IMR-90 (cell line): ENCODE measurements around the gene MEIS3. TPM values are rescaled to one million over a fixed set of nuclear protein-coding genes. Genes with fewer than 3 reads are reported as not detected.

Source experiments
- ATAC-seq: fragments of 200-7000 bp; cut with Tn5 transposase; 2 replicates; pipeline ENCODE4 v1.9.1; 2020; ENCODE audit warnings: low read depth, mild to moderate bottlenecking, moderate library complexity
- BruUV-seq: library from RNA; stranded (reverse); fragments of 400-500 nt; replicated peaks from 2 replicates; lab custom pipeline; 2021; lab: Mats Ljungman, UMichigan
- CTCF ChIA-PET: fragments of 300-600 bp; formaldehyde crosslinking; extraction: SDS; loops from one replicate; lab custom pipeline; 2021; ENCODE audit warnings: antibody characterized with exemption; lab: Yijun Ruan, JAX
- POLR2A ChIA-PET: fragments of 300-600 bp; sonication (Branson Sonifier 250); formaldehyde crosslinking; loops from one replicate; lab custom pipeline; 2022; ENCODE audit warnings: antibody characterized with exemption; ENCODE audit not compliant: unreplicated experiment; lab: Charles Lee
- DNase-seq: peaks from one replicate; pipeline ENCODE4 v3.0.0; 2013
- H2AFZ ChIP-seq: replicated peaks from 2 replicates; pipeline ENCODE3; 2013; ENCODE audit warnings: low read length, mild to moderate bottlenecking; ENCODE audit not compliant: poor library complexity
- H2AK5ac ChIP-seq: 2 replicates; pipeline ENCODE4 v1.6.1; 2013; ENCODE audit warnings: low read depth, low read length, inconsistent platforms
- H2AK9ac ChIP-seq: replicated peaks from 2 replicates; pipeline ENCODE3; 2013; ENCODE audit warnings: mild to moderate bottlenecking, low read depth, low read length, moderate library complexity; ENCODE audit not compliant: poor library complexity
- H2BK120ac ChIP-seq: 2 replicates; pipeline ENCODE4 v1.6.1; 2013; ENCODE audit warnings: low read depth, low read length, inconsistent platforms
- H2BK15ac ChIP-seq: 3 replicates; pipeline ENCODE4 v1.6.1; 2013; ENCODE audit warnings: low read depth, low read length, inconsistent platforms
- H2BK20ac ChIP-seq: 2 replicates; pipeline ENCODE4 v1.6.1; 2013; ENCODE audit warnings: low read depth, mild to moderate bottlenecking, inconsistent platforms, low read length, moderate library complexity
- H2BK5ac ChIP-seq: 2 replicates; pipeline ENCODE4 v1.6.1; 2013; ENCODE audit warnings: mild to moderate bottlenecking, low read depth, low read length, inconsistent platforms; ENCODE audit not compliant: poor library complexity, severe bottlenecking
- H3K14ac ChIP-seq: replicated peaks from 2 replicates; pipeline ENCODE4 v1.6.1; 2013; ENCODE audit warnings: low read depth, low read length, inconsistent platforms
- H3K18ac ChIP-seq: 2 replicates; pipeline ENCODE4 v1.6.1; 2013; ENCODE audit warnings: low read depth, low read length, control low read depth
- H3K23ac ChIP-seq: 2 replicates; pipeline ENCODE4 v1.6.1; 2013; ENCODE audit warnings: low read depth, low read length, inconsistent platforms
- H3K27ac ChIP-seq: 2 replicates; pipeline ENCODE4 v1.5.1; 2013; ENCODE audit warnings: mild to moderate bottlenecking, control low read depth, low read length; ENCODE audit not compliant: insufficient read depth
- H3K27me3 ChIP-seq: 2 replicates; pipeline ENCODE4 v1.6.1; 2013; ENCODE audit warnings: low read length; ENCODE audit not compliant: control insufficient read depth, insufficient read depth
- H3K36me3 ChIP-seq: 2 replicates; pipeline ENCODE4 v1.6.1; 2013; ENCODE audit warnings: low read length, mixed read lengths; ENCODE audit not compliant: control insufficient read depth, insufficient read depth
- H3K4ac ChIP-seq: 2 replicates; pipeline ENCODE4 v1.6.1; 2013; ENCODE audit warnings: low read depth, low read length, inconsistent platforms
- H3K4me1 ChIP-seq: 2 replicates; pipeline ENCODE4 v1.6.1; 2013; ENCODE audit warnings: low read length, mixed read lengths; ENCODE audit not compliant: control insufficient read depth, insufficient read depth
- H3K4me2 ChIP-seq: 2 replicates; pipeline ENCODE4 v1.6.1; 2013; ENCODE audit warnings: low read depth, mild to moderate bottlenecking, control low read depth, low read length, moderate library complexity
- H3K4me3 ChIP-seq: 2 replicates; pipeline ENCODE4 v1.5.1; 2013; ENCODE audit warnings: low read depth, mild to moderate bottlenecking, control low read depth, low read length, moderate library complexity; ENCODE audit not compliant: insufficient read depth
- H3K56ac ChIP-seq: 2 replicates; pipeline ENCODE4 v1.6.1; 2013; ENCODE audit warnings: low read length, inconsistent platforms; ENCODE audit not compliant: insufficient read depth; ENCODE audit errors: extremely low read depth
- H3K79me1 ChIP-seq, 2 experiments: 2 replicates each; pipeline ENCODE4 v1.6.1; 2013; ENCODE audit warnings: low read length in 2 of 2, inconsistent platforms in 1 of 2, low read depth in 1 of 2
- H3K9ac ChIP-seq: 2 replicates; pipeline ENCODE4 v1.6.1; 2013; ENCODE audit warnings: low read depth, low read length, control low read depth
- H3K9me1 ChIP-seq: 2 replicates; pipeline ENCODE4 v1.6.1; 2013; ENCODE audit warnings: low read length, inconsistent platforms; ENCODE audit not compliant: insufficient read depth
- H3K9me3 ChIP-seq: 2 replicates; pipeline ENCODE4 v1.6.1; 2013; ENCODE audit warnings: low read length; ENCODE audit not compliant: control insufficient read depth, insufficient read depth
- H4K20me1 ChIP-seq: 2 replicates; pipeline ENCODE4 v1.6.1; 2013; ENCODE audit warnings: low read length, inconsistent platforms; ENCODE audit not compliant: insufficient read depth
- H4K5ac ChIP-seq: 2 replicates; pipeline ENCODE4 v1.6.1; 2013; ENCODE audit warnings: mild to moderate bottlenecking, low read depth, low read length, control low read depth
- H4K8ac ChIP-seq, 2 experiments: 2 replicates each; pipeline ENCODE4 v1.6.1; 2013; ENCODE audit warnings: low read depth in 2 of 2, low read length in 2 of 2, control low read depth in 1 of 2, inconsistent platforms in 1 of 2
- H4K91ac ChIP-seq: 2 replicates; pipeline ENCODE4 v1.6.1; 2013; ENCODE audit warnings: low read depth, low read length, inconsistent platforms; ENCODE audit not compliant: insufficient read depth
- BHLHE40 ChIP-seq: fragments of 150-350 bp; IDR thresholded peaks from 2 replicates; pipeline ENCODE4 v1.6.1; 2016; ENCODE audit warnings: mild to moderate bottlenecking, low read depth, low read length
- CEBPB ChIP-seq: IDR thresholded peaks from 2 replicates; pipeline ENCODE4 v1.6.1; 2012; ENCODE audit warnings: low read depth, low read length, improper control_type of control experiment
- CHD1 ChIP-seq: IDR thresholded peaks from 2 replicates; pipeline ENCODE4 v1.6.1; 2012; ENCODE audit warnings: low read depth, low read length, improper control_type of control experiment
- FOS ChIP-seq: fragments of 150-350 bp; IDR thresholded peaks from 2 replicates; pipeline ENCODE4 v1.6.1; 2016; ENCODE audit warnings: low read depth, low read length
- MAFK ChIP-seq: IDR thresholded peaks from 2 replicates; pipeline ENCODE4 v1.6.1; 2012; ENCODE audit warnings: low read depth, low read length, improper control_type of control experiment
- MAZ ChIP-seq: IDR thresholded peaks from 2 replicates; pipeline ENCODE4 v1.6.1; 2012; ENCODE audit warnings: low read depth, mild to moderate bottlenecking, low read length, improper control_type of control experiment, moderate library complexity, borderline replicate concordance
- MXI1 ChIP-seq: IDR thresholded peaks from 2 replicates; pipeline ENCODE4 v1.6.1; 2012; ENCODE audit warnings: low read depth, mild to moderate bottlenecking, low read length, moderate library complexity, borderline replicate concordance
- NFE2L2 ChIP-seq: fragments of 150-350 bp; IDR thresholded peaks from 2 replicates; pipeline ENCODE4 v1.6.1; 2016; ENCODE audit warnings: low read depth, mild to moderate bottlenecking, low read length
- POLR2A ChIP-seq: IDR thresholded peaks from 2 replicates; pipeline ENCODE4 v1.6.1; 2012; ENCODE audit warnings: mild to moderate bottlenecking, low read depth, low read length
- RAD21 ChIP-seq: IDR thresholded peaks from 2 replicates; pipeline ENCODE4 v1.6.1; 2012; ENCODE audit warnings: low read length, improper control_type of control experiment
- RCOR1 ChIP-seq: IDR thresholded peaks from 2 replicates; pipeline ENCODE4 v1.6.1; 2012; ENCODE audit warnings: mild to moderate bottlenecking, low read length, improper control_type of control experiment; ENCODE audit not compliant: insufficient replicate concordance
- RFX5 ChIP-seq: IDR thresholded peaks from 2 replicates; pipeline ENCODE4 v1.8.0; 2012; ENCODE audit warnings: low read depth, mild to moderate bottlenecking, low read length, moderate library complexity
- SMC3 ChIP-seq: fragments of 150-350 bp; IDR thresholded peaks from 2 replicates; pipeline ENCODE4 v1.6.1; 2016; ENCODE audit warnings: low read depth, mild to moderate bottlenecking, antibody characterized with exemption, low read length, moderate library complexity
- WGBS, 2 experiments: methylation state at CpG; one replicate each; pipeline versions ENCODE4 v1.1.5 to v1.1.7; 2013; ENCODE audit warnings: missing lambda C conversion rate in 2 of 2; ENCODE audit not compliant: insufficient read length in 1 of 2; ENCODE audit errors: extremely low coverage in 2 of 2; 5-methylcytosine and 5-hydroxymethylcytosine counted together
- dilution Hi-C: fragments of 300-500 bp; cut with HindIII; formaldehyde crosslinking; loops from one replicate; pipeline ENCODE4 v1.14.3; 2018; ENCODE audit warnings: low sequenced_read_pairs; ENCODE audit not compliant: unreplicated experiment
- in situ Hi-C: fragments of 300-500 bp; cut with MboI; formaldehyde crosslinking; loops from 3 replicates; pipeline ENCODE4 v1.14.3; 2019; ENCODE audit warnings: low sequenced_read_pairs, inconsistent platforms, mixed read lengths
- intact Hi-C: fragments of 100-400 bp; cut with micrococcal nuclease; formaldehyde crosslinking; loops from 2 replicates; pipeline ENCODE4 v1.10.0; 2022
- polyA plus RNA-seq, 3 experiments: library from polyadenylated mRNA; depleted of rRNA; stranded (reverse); fragments of >200 nt; gene quantifications; 2 replicates each; pipeline ENCODE4 v1.2.3, GENCODE V29; 2012; ENCODE audit warnings: low replicate concordance in 1 of 3
- total RNA-seq: library from RNA; depleted of rRNA; stranded (reverse); fragments of >200 nt; gene quantifications from 2 replicates; pipeline ENCODE4 v1.2.3, GENCODE V29; 2012
- TF ChIP-seq, protein P1 (sequence below): fragments of 150-350 bp; IDR thresholded peaks from 2 replicates; pipeline ENCODE4 v1.6.1; 2017; ENCODE audit warnings: mild to moderate bottlenecking, antibody characterized with exemption, low read length, low read depth
- TF ChIP-seq, protein P2 (sequence below): fragments of 150-350 bp; IDR thresholded peaks from 2 replicates; pipeline ENCODE4 v1.6.1; 2016; ENCODE audit warnings: low read depth, mild to moderate bottlenecking, low read length, moderate library complexity, borderline replicate concordance
- TF ChIP-seq, protein P3 (sequence below): conservative IDR thresholded peaks from 2 replicates; pipeline ENCODE4 v1.5.1; 2012; ENCODE audit warnings: mild to moderate bottlenecking, low read depth, low read length, improper control_type of control experiment

MEIS3 gene
- total and polyA plus RNA-seq, 2 of the 4 experiments (the other 2 are of a cell fraction) = 32.4 to 33.0 TPM

DNA sequence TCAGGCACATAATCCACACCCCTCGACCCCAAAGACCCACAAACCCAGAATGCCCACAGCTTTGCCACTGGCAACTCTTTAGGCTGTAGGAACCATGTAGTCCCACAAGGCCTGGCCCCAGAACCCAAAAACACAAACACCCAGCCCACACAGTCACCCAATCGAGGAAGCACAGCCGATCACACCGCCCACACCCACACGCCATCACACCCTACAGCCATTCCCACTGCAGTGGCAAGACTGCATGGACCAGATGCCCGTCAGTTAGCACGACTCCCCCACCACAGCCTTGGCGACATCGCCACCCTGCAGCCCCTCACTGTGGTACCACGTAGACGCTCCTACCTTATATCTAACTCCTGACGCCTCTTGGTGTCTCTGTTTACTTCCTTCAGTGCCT, 24.0 kb upstream of the MEIS3 start:
- Histone ChIP-seq H2BK15ac (no peak overlapping the region), H3K9me1 (no peaks in the 10 kb centered on the region; the same call in 1 of the 2 replicates), H2BK5ac (no peak overlapping the region), H2BK120ac (no peak overlapping the region), H3K23ac (no peak overlapping the region), H3K27ac (no peak overlapping the region), H3K4me3 (no peak overlapping the region), H3K4me2 (no peak overlapping the region), H3K18ac (no peak overlapping the region), H4K8ac (no peak overlapping the region), H2AFZ (no peak overlapping the region), H4K20me1 (peaks cover 4% of the 10 kb centered on the region; the same call in 1 of the 2 replicates), H3K4me1 (peaks cover 2% of the 10 kb centered on the region; the same call in 1 of the 2 replicates), H4K91ac (no peak overlapping the region), H3K9me3 (peaks cover 6% of the 10 kb centered on the region; the same call in 1 of the 2 replicates), H3K79me1 (no peaks in the 10 kb centered on the region), H2AK5ac (no peak overlapping the region), H3K14ac (no peak overlapping the region), H3K36me3 (no peaks in the 10 kb centered on the region), H3K9ac (no peak overlapping the region), H3K56ac (no peak overlapping the region), H4K5ac (no peak overlapping the region), H3K27me3 (peaks cover 67% of the 10 kb centered on the region), H2AK9ac (no peak overlapping the region), H2BK20ac (no peak overlapping the region), H3K4ac (no peak overlapping the region)
- ATAC-seq = no peak
- TF ChIP-seq FOS (no peak), MXI1 (no peak), RCOR1 (no peak), SMC3 (no peak), CEBPB (no peak), POLR2A (no peak), RAD21 (no peak), MAZ (no peak), MAFK (no peak), CHD1 (no peak), RFX5 (no peak), NFE2L2 (no peak), BHLHE40 (no peak)
- TF ChIP-seq, protein P1, sequence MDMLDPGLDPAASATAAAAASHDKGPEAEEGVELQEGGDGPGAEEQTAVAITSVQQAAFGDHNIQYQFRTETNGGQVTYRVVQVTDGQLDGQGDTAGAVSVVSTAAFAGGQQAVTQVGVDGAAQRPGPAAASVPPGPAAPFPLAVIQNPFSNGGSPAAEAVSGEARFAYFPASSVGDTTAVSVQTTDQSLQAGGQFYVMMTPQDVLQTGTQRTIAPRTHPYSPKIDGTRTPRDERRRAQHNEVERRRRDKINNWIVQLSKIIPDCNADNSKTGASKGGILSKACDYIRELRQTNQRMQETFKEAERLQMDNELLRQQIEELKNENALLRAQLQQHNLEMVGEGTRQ = no peak
- TF ChIP-seq, protein P2, sequence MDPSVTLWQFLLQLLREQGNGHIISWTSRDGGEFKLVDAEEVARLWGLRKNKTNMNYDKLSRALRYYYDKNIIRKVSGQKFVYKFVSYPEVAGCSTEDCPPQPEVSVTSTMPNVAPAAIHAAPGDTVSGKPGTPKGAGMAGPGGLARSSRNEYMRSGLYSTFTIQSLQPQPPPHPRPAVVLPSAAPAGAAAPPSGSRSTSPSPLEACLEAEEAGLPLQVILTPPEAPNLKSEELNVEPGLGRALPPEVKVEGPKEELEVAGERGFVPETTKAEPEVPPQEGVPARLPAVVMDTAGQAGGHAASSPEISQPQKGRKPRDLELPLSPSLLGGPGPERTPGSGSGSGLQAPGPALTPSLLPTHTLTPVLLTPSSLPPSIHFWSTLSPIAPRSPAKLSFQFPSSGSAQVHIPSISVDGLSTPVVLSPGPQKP = no peak
- TF ChIP-seq, protein P3, sequence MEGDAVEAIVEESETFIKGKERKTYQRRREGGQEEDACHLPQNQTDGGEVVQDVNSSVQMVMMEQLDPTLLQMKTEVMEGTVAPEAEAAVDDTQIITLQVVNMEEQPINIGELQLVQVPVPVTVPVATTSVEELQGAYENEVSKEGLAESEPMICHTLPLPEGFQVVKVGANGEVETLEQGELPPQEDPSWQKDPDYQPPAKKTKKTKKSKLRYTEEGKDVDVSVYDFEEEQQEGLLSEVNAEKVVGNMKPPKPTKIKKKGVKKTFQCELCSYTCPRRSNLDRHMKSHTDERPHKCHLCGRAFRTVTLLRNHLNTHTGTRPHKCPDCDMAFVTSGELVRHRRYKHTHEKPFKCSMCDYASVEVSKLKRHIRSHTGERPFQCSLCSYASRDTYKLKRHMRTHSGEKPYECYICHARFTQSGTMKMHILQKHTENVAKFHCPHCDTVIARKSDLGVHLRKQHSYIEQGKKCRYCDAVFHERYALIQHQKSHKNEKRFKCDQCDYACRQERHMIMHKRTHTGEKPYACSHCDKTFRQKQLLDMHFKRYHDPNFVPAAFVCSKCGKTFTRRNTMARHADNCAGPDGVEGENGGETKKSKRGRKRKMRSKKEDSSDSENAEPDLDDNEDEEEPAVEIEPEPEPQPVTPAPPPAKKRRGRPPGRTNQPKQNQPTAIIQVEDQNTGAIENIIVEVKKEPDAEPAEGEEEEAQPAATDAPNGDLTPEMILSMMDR = no peak
- in situ Hi-C loops (no loop called here), intact Hi-C loops (no loop called here), dilution Hi-C loops (no loop called here)
- WGBS, 2 experiments = 42% methylated on average over 8 of the region's 12 CpGs; no CpG with 5 or more reads in 1 of the 2 experiments
- BruUV-seq = no TSS peak
- ChIA-PET POLR2A (no interaction called here), CTCF (no interaction called here)
- DNase-seq = no peak
